Endothelial cell (in vitro differentiated cells): ENCODE measurements around the gene CHAC1. TPM values are rescaled to one million over a fixed set of nuclear protein-coding genes. Genes with fewer than 3 reads are reported as not detected.

ENCODE experiments used
- DNase-seq: peaks from one replicate; pipeline ENCODE4 v3.0.0; 2021; ENCODE audit warnings: low spot score
- H3K27ac Mint-ChIP-seq: one replicate; pipeline ENCODE4 v1.8.0; 2021; ENCODE audit warnings: mixed read lengths, inconsistent platforms; ENCODE audit not compliant: unreplicated experiment
- H3K27me3 Mint-ChIP-seq: one replicate; pipeline ENCODE4 v1.8.0; 2021; ENCODE audit warnings: mild to moderate bottlenecking, moderate library complexity, mixed read lengths, inconsistent platforms; ENCODE audit not compliant: unreplicated experiment
- H3K36me3 Mint-ChIP-seq: one replicate; pipeline ENCODE4 v1.8.0; 2021; ENCODE audit warnings: mild to moderate bottlenecking, low read depth, mixed read lengths, inconsistent platforms; ENCODE audit not compliant: unreplicated experiment
- H3K4me1 Mint-ChIP-seq: one replicate; pipeline ENCODE4 v1.8.0; 2021; ENCODE audit warnings: mild to moderate bottlenecking, mixed read lengths, inconsistent platforms; ENCODE audit not compliant: unreplicated experiment
- H3K4me3 Mint-ChIP-seq: one replicate; pipeline ENCODE4 v1.8.0; 2021; ENCODE audit warnings: mild to moderate bottlenecking, mixed read lengths, inconsistent platforms; ENCODE audit not compliant: unreplicated experiment
- H3K9me3 Mint-ChIP-seq: one replicate; pipeline ENCODE4 v1.8.0; 2021; ENCODE audit warnings: mixed read lengths, inconsistent platforms; ENCODE audit not compliant: unreplicated experiment
- CTCF ChIP-seq: fragments of 200-600 bp; sonication (generic); IDR thresholded peaks from one replicate; pipeline ENCODE4 v1.5.0; 2021; ENCODE audit warnings: antibody characterized with exemption; ENCODE audit not compliant: unreplicated experiment
- total RNA-seq: library from RNA; stranded (reverse); fragmentation: NEBNext Ultra II Directional; extraction: Animal tissue kit (Norgen Biotek cat#: 25700); gene quantifications from one replicate; pipeline ENCODE4 v1.2.1, GENCODE V29; 2021; ENCODE audit not compliant: unreplicated experiment

Gene CHAC1
- total RNA-seq, 1 donor from 2014 or later = 16.4 TPM

GRCh38 chr15:40938536-40938870 lies 14.8 kb upstream of the CHAC1 start:
- peaks cover 60% of the 10 kb centered on the region for H3K36me3 Mint-ChIP-seq
- no peaks in the 10 kb centered on the region for H3K9me3 Mint-ChIP-seq
- H3K4me3 Mint-ChIP-seq = peak overlapping the region; percentile 97
- H3K27me3 Mint-ChIP-seq = peaks cover 33% of the 10 kb centered on the region
- H3K27ac Mint-ChIP-seq = peak overlapping the region; percentile 18
- no peak for TF ChIP-seq CTCF
- DNase-seq = no peak
- peaks cover 72% of the 10 kb centered on the region for H3K4me1 Mint-ChIP-seq

GRCh38 chr15:40940296-40940801 lies 12.9 kb upstream of the CHAC1 start:
- no peak for TF ChIP-seq CTCF
- H3K4me3 Mint-ChIP-seq = peak overlapping the region; percentile 91
- H3K4me1 Mint-ChIP-seq = peaks cover 56% of the 10 kb centered on the region
- H3K36me3 Mint-ChIP-seq = peaks cover 53% of the 10 kb centered on the region
- no peaks in the 10 kb centered on the region for H3K9me3 Mint-ChIP-seq
- H3K27ac Mint-ChIP-seq = peak overlapping the region; percentile 94
- peak; percentile 39 for DNase-seq
- peaks cover 28% of the 10 kb centered on the region for H3K27me3 Mint-ChIP-seq

- DNase-seq = no peak
- Mint-ChIP-seq H3K4me1 (peaks cover 48% of the 10 kb centered on the region), H3K27me3 (peaks cover 22% of the 10 kb centered on the region), H3K9me3 (no peaks in the 10 kb centered on the region), H3K4me3 (peak overlapping the region; percentile 91), H3K27ac (peak overlapping the region; percentile 94), H3K36me3 (peaks cover 46% of the 10 kb centered on the region)
- no peak for TF ChIP-seq CTCF
These were observed 12.2 kb upstream of the CHAC1 start for GRCh38 chr15:40941068-40941527.

- H3K9me3 Mint-ChIP-seq = no peaks in the 10 kb centered on the region
- H3K4me3 Mint-ChIP-seq = no peak overlapping the region
- H3K27ac Mint-ChIP-seq = peak overlapping the region; percentile 94
- DNase-seq = peak; percentile 95
- peaks cover 40% of the 10 kb centered on the region for H3K36me3 Mint-ChIP-seq
- H3K27me3 Mint-ChIP-seq = peaks cover 22% of the 10 kb centered on the region
- TF ChIP-seq CTCF = peak; percentile 39
- H3K4me1 Mint-ChIP-seq = peaks cover 43% of the 10 kb centered on the region
These were observed 11.5 kb upstream of the CHAC1 start for GRCh38 chr15:40941528-40942336.

DNA sequence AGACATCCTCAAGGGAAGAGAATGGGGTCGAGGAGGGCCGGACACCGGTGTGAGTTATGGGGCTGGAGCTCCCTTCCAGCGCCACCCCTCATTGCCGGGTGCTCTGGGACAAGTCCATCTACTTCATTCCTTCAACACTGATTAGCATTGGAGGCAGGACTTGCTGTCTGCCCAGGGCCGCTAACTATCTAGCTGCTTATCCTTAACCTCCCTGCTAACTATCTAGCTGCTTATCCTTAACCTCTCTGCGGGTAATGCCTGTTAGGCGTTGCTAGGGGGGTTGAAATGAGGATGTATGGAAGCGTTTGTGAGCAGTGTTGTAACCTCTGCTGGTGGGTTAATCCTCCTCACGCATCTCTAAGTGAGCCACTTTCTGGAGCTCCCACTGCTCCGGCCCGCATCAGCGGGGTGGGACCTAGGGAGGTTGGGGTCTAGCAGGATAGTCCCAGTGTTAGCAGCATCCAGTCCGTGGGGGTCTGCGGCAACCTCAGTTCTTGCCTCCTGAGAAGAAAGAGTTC lies 10.9 kb upstream of the CHAC1 start:
- H3K27ac Mint-ChIP-seq = peak overlapping the region; percentile 81
- peaks cover 33% of the 10 kb centered on the region for H3K36me3 Mint-ChIP-seq
- H3K4me1 Mint-ChIP-seq = peaks cover 38% of the 10 kb centered on the region
- no peak for DNase-seq
- no peak for TF ChIP-seq CTCF
- H3K9me3 Mint-ChIP-seq = no peaks in the 10 kb centered on the region
- H3K27me3 Mint-ChIP-seq = peaks cover 19% of the 10 kb centered on the region
- peak overlapping the region; percentile 80 for H3K4me3 Mint-ChIP-seq
